ENCODE measurements around the gene KRT16.
"Not testable (repeated sequence)": the region's sequence is repeated elsewhere in the genome, so short reads cannot be mapped to it uniquely, and the experiment has no call there.

KRT16 gene

DNA sequence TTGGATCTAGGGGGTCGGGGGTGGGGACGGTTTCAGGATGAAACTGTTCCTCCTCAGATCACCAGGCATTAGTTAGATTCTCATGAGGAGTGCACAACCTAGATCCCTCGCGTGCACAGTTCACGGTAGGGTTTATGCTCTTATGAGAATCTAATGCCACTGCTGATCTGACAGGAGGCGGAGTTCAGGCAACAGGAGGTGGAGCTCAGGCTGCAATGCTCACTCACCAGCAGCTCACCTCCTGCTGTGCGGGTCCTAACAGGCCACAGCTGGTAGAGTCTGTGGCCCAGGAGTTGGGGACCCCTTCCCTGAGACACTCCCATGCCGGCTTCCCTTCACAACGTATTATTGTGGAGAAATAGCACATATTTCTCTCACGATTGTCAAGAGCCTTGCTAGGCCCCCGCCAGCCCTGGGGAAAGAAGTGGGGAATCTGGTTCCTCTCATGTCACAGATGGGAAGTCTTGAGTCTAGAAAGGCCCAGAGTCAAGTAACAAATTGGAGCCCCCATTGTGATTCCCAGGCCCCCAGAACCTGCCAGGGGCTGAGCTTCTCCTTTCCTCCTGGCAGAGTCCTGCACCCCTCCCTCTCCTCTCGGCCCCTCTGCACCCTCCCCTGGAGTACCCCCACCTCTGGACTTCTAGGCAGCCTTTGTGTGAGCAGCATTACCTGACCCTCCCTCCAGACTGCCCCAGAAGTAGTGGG is 19.8 kb downstream of the KRT16 start:
- peaks cover 12% of the 10 kb centered on the region for H3K27me3 Mint-ChIP-seq (ENCODE audit: low read depth)
- no peak overlapping the region for H3K27ac Mint-ChIP-seq
- peaks cover 6% of the 10 kb centered on the region for H3K4me1 Mint-ChIP-seq
- no peak overlapping the region for H3K4me3 Mint-ChIP-seq
- no peaks in the 10 kb centered on the region for H3K36me3 Mint-ChIP-seq (ENCODE audit: low read depth)
- TF ChIP-seq, protein P1, sequence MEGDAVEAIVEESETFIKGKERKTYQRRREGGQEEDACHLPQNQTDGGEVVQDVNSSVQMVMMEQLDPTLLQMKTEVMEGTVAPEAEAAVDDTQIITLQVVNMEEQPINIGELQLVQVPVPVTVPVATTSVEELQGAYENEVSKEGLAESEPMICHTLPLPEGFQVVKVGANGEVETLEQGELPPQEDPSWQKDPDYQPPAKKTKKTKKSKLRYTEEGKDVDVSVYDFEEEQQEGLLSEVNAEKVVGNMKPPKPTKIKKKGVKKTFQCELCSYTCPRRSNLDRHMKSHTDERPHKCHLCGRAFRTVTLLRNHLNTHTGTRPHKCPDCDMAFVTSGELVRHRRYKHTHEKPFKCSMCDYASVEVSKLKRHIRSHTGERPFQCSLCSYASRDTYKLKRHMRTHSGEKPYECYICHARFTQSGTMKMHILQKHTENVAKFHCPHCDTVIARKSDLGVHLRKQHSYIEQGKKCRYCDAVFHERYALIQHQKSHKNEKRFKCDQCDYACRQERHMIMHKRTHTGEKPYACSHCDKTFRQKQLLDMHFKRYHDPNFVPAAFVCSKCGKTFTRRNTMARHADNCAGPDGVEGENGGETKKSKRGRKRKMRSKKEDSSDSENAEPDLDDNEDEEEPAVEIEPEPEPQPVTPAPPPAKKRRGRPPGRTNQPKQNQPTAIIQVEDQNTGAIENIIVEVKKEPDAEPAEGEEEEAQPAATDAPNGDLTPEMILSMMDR (IDR thresholded peaks at IDR 0.05; ENCODE audit: unreplicated experiment in 3 of 3): no peak
- no peaks in the 10 kb centered on the region for H3K9me3 Mint-ChIP-seq

DNA sequence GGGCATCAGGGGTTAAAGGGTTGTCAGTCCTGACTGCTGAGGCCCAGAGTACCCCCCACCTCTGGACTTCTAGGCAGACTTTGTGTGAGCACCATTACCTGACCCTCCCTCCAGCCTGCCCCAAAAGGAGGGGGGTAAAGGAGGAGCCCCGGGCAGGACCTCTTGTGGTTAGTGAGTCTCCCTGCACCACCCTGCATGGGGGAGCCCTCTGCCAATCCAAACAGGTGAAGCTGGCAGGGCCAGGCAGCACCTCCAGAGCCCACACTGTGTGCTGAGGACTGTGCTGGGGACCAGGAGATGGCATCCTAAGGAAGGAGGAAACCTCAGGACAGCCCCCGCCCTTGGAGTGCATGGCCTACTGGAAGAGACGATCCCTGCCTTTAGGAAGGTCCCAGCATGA is 23.3 kb downstream of the KRT16 start:
- H3K4me1 Mint-ChIP-seq: peaks cover 6% of the 10 kb centered on the region

DNA sequence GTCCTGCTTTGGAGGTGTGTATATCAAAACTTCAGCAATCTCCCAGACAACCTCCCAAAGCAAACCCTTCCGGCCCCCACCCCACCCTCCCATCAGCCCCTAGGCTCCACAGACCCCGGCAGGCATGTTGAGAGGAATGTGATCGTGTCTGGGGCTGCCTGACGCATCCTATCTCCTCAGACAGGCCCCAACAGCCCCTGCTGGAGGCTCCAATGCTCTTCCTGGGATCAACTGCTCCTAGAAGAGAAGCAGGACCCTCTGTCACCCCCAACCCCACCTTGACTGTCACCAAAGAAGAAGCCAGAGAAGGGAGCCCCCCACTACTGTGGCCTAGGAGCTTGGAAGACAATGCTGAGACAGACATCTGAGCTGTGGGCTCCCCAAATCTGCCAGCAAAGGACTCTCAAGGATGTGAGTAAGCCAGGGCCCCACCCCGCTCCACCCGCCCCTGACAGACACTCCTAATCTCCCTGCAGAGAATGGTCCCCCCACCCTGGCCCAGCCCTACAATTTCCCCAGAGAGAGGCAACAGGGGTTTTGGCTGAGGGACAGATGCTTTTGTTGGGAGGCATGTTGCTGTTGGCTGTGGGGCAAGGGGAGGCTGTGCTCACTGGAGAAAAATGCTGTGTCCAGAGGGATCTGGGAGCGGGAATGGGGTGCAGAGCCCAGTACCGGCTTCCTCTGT is 24.3 kb downstream of the KRT16 start:
- TF ChIP-seq, protein P1 (IDR thresholded peaks at IDR 0.05; ENCODE audit: unreplicated experiment in 3 of 3): no peak
- no peak overlapping the region for H3K4me3 Mint-ChIP-seq
- no peak overlapping the region for H3K27ac Mint-ChIP-seq
- H3K27me3 Mint-ChIP-seq (ENCODE audit: low read depth): peaks cover 15% of the 10 kb centered on the region
- no peaks in the 10 kb centered on the region for H3K36me3 Mint-ChIP-seq (ENCODE audit: low read depth)
- no peaks in the 10 kb centered on the region for H3K4me1 Mint-ChIP-seq
- no peaks in the 10 kb centered on the region for H3K9me3 Mint-ChIP-seq

More for the DNA sequence above, 23.3 kb downstream of the KRT16 start:
- Mint-ChIP-seq H3K9me3 (no peaks in the 10 kb centered on the region), H3K27ac (no peak overlapping the region), H3K4me3 (no peak overlapping the region), H3K36me3 (ENCODE audit: low read depth) (no peaks in the 10 kb centered on the region), H3K27me3 (ENCODE audit: low read depth) (peaks cover 8% of the 10 kb centered on the region)
- TF ChIP-seq, protein P1 (IDR thresholded peaks at IDR 0.05; ENCODE audit: unreplicated experiment in 3 of 3): no peak

DNA sequence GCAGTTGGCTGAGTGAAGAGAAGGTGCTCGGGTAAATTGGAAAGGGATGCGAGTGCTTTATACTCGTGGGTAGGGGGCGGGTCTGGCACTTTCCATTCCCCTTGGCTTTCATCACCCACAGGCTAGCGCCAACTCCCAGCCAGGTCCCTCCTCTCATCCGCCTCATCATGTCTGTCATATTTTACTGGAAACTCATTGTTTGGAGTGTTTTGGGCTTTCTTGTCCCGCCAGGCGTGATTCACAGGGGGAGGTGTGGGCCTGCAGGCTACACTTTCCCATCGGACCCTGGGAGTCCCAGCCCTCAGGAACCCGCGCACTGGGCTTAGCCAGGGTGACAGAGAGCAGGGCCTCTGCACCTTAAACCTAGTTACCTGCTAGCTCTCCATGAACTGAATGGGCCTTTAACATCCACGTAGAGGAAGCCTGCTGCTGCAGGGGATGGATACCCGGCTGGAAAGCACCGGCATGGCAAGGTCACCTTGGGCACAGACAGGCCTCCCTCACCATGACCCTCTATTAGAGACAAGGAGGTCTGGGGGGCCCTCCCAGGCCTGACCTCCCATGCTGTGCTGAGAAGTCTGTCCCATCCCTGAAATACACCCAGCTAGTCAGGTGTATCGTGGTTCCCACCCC is 25.6 kb downstream of the KRT16 start, which contains the start of gene KRT14:
TSS of gene KRT14 (minus strand) at position 33 of the 633 bp plus-strand sequence. CDS start 61 bp downstream, outside the sequence.
- H3K4me3 Mint-ChIP-seq: no peak within 1 kb of the TSS
- TF ChIP-seq, protein P1 (IDR thresholded peaks at IDR 0.05; ENCODE audit: unreplicated experiment in 3 of 3): no peak
- H3K4me1 Mint-ChIP-seq: no peaks in the 10 kb centered on the region
- no peak within 1 kb of the TSS for H3K27ac Mint-ChIP-seq
- H3K36me3 Mint-ChIP-seq (ENCODE audit: low read depth): no peaks in the 10 kb centered on the region
- no peaks in the 10 kb centered on the region for H3K9me3 Mint-ChIP-seq
- peaks cover 25% of the 10 kb centered on the region for H3K27me3 Mint-ChIP-seq (ENCODE audit: low read depth)

DNA sequence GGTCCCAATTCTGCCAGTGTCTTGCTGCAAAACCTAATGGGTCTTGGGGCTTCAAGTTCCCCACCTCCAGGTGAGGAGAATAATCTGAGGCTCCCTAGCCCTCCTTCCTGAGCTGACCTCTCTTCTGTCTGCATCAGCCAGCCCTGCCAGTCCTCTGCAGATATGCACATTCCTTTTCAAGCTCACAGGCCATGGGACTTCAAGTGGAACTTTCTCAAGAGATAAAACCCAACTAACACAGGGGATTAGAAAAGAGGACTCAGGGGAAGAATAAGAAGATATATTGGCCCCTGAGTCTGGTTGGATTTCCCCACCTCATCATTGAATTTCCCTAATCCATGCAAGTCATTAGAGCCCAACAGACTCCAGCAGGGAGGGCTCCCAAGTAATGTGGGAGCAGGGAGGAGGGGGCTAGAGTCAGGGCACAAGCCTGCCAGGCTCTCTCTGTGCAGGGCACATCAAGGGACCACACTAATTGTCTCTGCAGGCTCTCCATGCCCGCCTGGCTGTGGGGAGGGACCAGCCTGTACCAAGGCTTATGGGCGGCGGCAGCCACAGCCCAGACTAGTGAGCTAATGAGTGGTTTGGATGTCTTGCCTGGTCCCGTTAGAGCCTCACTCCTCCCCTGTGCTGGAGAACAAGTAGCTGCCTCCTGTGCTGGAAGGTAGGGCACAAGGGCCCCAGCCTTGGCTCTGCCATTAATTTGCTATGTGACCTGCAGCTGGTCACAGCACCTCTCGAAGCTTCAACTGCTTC is 27.1 kb downstream of the KRT16 start:
- TF ChIP-seq, protein P1 (IDR thresholded peaks at IDR 0.05; ENCODE audit: unreplicated experiment in 3 of 3): no peak
- Mint-ChIP-seq H3K9me3 (no peaks in the 10 kb centered on the region), H3K27ac (no peak overlapping the region), H3K4me3 (no peak overlapping the region), H3K36me3 (ENCODE audit: low read depth) (no peaks in the 10 kb centered on the region), H3K4me1 (no peaks in the 10 kb centered on the region), H3K27me3 (ENCODE audit: low read depth) (peaks cover 36% of the 10 kb centered on the region)

DNA sequence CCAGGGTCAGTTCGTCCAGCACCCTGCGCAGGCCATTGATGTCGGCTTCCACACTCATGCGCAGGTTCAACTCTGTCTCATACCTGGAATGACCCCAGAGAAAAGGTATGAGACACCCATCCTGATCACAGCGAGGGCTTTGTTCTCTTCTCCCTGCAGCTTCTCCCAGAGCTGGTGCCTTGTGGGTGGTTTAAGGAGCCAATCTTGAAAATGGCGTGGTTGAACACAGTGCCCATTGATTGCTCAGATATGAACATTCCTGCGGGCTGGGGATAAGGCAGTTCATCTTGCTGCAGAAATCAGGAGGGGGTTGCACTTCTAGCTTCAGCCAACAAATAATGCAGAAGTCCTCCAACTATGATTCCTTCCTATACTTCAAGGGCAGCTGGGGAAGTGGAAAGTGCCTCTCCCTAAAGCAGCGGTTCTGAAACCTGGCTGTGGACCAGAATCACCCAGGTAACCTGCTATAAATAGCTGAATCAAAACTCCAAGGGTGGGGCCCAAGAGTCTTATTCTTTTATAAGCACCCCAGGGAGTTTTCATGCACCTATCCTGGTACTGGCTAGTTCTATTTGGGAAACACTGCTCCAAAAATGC is 28.1 kb downstream of the KRT16 start:
- not testable (repeated sequence) for H3K4me1 Mint-ChIP-seq; H3K36me3 Mint-ChIP-seq (ENCODE audit: low read depth); H3K27ac Mint-ChIP-seq; H3K4me3 Mint-ChIP-seq; H3K9me3 Mint-ChIP-seq
- H3K27me3 Mint-ChIP-seq (ENCODE audit: low read depth): peaks cover 45% of the 10 kb centered on the region
